ENCODE results near the gene ALDH3B1.

ALDH3B1 gene

DNA sequence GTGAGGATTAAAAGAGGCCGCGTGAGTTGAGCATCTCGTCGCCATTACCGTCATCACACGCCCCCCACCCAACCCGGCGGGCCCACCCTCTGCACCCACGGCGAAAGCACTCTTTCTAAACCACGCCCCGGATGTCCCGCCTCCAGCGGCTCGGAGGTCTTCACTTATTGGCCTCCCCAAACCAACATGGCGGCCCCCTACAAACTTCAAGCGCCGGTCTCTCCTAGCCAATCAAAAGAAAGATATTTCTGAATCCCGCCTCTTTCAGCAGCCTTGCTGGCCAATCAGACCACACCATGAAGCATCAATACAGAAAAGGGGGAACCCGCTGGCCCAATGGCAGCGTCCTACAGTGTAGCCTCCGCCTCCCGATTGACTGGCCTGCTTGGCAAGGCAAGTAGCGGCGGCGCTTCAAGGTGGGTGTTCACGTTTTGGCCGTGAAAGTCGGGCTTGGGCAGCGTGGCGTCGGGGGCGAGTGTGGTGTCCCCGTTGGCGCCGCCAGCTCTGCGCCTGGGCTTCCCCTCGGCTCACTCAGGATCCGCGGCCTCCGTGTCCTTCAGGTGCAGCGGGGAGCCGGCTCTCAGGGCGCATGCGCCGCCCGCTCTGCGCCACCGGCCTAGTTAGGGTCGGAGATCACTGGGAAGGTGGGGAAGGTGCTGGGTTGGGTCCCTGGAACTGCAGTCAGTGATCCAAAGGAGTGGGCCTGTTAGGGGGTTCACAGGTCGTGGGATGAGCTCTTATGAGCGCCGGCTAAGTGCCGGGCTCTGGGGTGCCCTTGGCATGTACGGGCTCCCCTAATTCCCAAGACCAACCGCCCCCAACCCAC is 20.4 kb downstream of the ALDH3B1 start, which contains the start of gene NDUFS8:
Gene NDUFS8 (plus strand): TSS at position 364 of the 826 bp plus-strand sequence. CDS start 1,471 bp downstream, outside the sequence.
- DNase-seq (ENCODE audit: low read depth, low spot score) = peak; percentile 96

DNA sequence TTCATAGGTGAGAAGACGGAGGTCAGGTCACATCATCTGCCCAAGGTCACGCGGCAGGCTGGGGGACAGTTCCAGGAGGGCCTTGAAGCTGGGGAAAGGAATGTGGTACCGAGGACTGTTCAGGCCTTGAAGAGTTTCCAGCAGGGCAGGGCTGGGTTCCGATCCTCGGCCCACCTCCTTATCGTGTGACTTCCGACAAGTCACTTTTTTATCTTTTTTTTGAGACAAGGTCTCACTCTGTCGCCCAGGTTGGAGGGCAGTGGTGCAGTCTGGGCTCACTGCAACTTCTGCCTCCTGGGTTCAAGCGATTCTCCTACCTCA is 21.0 kb downstream of the ALDH3B1 start:
- no peak for DNase-seq (ENCODE audit: low read depth, low spot score)

DNA sequence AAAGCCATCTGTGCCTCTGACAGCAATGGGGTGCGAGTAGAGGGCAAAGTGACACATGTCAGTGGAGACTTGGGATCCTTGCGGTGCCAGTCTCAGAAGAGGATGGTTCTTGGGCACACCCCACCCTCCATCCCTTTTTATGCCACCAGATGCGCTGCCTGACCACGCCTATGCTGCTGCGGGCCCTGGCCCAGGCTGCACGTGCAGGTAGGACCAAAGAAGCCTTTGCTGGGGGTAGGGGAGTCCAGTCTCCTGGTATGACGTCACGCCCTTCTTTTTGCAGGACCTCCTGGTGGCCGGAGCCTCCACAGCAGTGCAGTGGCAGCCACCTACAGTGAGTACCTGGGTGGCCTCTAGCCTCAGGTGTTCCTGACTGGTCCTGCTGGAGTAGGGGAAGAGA is 21.9 kb downstream of the ALDH3B1 start:
- no peak for DNase-seq (ENCODE audit: low read depth, low spot score)

DNA sequence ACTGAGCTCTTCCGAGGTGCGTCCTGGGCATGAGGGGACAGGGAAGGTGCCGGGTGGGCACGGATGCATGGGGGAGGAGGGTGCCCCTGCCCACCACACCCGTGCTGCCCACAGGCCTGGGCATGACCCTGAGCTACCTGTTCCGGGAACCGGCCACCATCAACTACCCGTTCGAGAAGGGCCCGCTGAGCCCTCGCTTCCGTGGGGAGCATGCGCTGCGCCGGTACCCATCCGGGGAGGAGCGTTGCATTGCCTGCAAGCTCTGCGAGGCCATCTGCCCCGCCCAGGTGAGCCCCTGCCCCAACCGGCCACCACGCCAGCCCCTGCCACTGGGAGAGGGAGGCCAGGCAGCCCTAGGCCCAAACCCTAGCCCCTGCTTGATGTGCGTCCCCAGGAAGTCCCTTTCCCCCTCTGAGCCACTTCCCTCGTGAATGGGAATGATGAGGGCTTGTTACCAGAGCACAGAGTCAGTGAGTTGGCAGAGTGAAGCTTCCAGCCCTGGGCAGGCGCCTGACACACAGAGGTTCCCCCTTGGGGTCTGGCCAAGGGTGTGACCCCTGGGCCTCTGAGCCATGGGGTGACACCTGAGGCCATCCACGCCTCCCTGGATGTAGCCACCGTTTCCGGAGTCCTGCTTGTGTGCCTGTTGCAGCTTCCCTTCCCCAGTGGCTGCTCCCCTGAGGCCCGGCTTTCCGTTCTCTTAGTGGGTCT is 23.0 kb downstream of the ALDH3B1 start:
- DNase-seq (ENCODE audit: low read depth, low spot score) = no peak

DNA sequence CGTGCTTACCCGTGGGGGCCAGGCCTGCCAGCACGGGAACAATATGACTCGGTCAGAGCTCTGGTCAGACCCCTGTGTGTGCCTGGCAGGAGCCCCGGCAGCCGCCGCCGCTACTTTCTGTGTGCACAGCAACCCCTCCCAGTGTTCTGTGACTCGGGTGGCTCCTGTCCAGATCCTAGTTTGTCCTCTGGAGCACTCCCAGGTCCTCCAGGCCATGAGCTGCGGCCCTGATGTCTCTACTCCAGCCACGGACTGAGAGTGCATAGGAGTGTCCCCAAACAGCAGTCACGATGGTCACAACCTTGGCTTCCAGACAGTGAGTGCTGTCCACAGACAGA is 23.6 kb downstream of the ALDH3B1 start:
- no peak for DNase-seq (ENCODE audit: low read depth, low spot score)

DNA sequence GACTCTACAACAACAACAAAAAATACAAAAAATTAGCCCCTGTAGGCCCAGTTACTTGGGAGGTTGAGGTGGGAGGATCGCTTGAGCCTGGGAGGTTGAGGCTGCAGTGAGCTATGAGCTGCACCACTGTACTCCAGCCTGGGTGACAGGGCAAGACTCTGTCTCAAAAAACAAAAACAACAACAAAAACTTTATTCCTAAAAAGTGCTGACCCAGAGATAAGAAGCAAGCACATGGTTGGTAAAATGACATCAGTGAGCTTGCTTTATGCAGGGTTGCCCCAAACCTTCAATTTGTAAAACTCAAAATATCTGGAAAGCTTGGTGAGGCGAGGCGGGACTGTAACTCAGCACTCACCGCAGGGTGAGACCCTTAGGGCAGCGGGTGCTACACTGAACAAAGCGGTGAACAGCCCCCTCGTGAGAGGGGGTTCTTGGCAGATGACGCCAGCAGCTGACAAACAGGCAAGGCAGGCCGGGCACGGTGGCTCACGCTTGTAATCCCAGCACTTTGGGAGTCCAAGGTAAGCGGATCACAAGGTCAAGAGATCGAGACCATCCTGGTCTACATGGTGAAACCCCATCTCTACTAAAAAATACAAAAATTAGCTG is 25.2 kb downstream of the ALDH3B1 start:
- DNase-seq (ENCODE audit: low read depth, low spot score) = no peak

DNA sequence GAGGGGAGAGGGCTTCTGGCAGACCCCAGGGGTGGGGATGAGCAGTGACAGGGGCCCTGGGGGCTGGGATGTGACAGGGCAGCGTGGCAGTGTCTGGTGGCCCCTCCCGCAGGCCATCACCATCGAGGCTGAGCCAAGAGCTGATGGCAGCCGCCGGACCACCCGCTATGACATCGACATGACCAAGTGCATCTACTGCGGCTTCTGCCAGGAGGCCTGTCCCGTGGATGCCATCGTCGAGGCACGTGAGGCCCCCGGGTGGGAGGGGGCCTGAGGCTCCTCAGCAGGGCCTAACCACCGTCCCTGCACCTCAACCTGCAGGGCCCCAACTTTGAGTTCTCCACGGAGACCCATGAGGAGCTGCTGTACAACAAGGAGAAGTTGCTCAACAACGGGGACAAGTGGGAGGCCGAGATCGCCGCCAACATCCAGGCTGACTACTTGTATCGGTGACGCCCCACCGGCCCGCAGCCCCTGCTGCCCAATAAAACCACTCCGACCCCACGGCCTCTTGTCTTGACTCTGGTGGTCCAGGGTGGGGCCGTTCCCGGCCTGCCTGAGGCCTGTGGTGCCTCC is 26.1 kb downstream of the ALDH3B1 start:
- no peak for DNase-seq (ENCODE audit: low read depth, low spot score)

DNA sequence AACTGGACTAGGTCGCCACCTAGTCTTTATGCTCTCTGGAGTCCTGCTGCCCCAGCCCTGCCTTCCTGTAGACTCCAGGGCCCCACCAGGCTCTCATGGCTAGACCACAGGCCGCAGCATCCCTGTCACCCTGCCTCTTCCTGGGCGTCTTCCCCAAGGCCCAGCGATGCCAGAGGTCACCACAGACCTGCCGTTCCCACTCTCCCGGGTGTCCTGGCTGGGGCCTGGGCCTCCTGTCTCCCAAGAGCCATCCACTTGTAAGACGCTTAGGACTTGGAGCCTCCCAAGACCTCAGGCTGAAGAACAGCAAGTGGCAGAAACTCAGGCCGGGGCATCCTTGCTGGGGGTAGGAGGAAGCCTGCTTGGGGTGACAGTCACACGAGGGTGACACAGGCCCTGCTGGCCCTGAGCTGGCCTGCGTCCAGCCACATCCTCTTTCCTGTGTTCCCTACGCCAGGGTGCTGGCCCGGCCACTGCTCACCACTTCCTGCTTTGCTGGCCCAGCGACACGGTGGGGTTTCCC is 26.7 kb downstream of the ALDH3B1 start:
- no peak for DNase-seq (ENCODE audit: low read depth, low spot score)

DNA sequence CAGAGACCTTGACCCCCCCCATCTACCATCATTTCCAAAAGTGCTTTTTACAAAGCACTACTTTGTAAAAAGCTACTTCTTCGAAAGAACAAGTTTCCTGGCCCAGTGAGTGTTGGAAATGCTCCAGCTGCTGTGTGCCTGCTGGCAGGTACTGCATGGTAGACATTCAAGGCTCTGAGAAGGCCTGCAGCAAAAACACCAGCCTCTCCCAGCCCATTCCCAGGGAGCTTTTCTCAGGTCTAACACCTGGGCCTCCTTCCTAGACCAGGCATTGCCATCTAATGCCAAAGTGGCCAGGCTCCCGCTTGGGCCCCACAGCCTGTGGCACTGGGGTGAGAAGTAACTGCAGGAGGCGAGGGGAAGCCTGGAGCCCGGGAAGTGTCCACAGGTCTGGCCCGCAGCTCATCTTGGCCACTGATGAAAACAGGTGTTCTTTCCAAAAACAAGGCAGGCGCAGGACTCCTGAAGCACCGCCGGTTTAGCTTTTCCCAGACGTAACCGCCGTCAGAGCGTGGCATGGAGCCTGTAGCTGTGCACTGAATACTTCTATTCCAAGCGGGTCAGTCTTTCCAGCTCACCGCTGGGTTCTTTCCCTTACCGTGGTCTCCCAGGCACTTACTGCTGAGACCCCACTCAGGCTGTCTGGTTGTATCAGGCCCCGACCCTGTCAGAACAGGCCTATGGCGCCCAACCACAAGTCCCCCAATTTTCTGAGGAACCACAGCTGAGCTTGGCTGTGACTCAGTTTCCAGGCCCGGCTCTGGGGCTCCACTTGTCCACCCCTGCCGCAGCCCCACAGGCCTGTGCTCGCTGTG is 27.5 kb downstream of the ALDH3B1 start:
- DNase-seq (ENCODE audit: low read depth, low spot score) = no peak

DNA sequence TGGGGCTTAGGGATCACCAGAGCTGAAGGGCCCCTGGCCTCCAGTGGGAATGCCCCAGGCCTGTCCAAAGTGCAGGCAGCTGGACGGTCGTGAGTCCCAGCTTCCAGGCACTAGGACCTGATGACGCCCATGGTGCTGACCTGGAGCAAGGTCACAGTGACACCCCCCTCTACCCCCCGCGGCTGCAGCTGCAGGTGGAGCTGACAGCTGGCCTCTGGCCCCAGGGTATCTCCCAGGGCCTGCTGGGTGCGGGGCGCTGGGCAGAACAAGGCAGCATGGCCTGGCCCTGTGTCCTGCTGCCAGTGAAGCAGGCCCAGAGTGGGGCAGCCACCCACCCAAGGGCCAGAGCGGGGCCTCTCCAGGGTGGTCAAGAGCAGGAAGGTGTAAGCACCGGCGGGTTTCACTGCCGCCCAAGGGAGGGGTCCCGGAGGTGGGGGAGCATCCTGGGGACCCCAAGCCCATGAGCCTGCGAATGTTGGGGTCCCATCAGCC is 28.1 kb downstream of the ALDH3B1 start:
- no peak for DNase-seq (ENCODE audit: low read depth, low spot score)

DNA sequence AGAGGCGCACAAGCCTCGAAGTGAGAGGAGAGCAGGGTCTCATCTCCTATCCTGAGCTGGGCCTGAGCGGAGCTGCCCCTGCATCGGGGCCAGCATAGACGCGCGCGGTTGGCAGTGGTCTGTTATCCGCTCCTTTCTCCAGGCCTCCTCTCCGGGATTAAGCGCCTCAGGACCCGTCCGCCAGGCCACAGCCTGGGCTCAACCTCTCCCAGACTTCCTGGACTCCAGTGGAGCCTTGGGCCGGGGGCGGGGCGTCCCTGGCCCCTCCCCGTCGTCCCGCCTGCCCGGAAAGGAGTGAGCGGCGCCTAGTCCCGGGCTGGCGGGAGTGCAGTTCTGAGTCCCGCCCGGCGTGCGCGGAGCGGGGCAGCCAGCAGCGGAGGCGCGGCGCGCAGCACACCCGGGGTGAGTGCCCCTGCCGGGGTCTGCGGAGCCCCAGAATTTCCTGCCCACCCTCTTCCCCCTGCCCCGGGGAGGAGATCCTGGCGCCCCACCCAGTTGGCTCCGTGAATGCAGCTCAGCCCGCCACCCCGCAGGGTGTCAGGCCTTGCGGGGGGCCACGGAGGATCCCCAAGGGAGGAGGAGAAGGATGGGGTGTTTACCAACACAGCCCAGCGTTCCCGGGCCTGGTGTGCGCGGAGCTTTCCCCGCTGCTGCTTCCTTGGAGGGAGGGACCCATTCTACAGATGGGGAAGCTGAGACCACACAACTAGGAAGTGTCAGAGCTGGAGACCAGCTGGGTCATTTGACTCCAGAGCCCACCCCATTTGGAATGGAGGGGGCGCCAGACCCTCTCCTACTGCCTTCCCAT is 28.8 kb downstream of the ALDH3B1 start, which contains the start of gene TCIRG1:
Gene TCIRG1 (plus strand): TSS at position 308 of the 808 bp plus-strand sequence. CDS start 2,247 bp downstream, outside the sequence.
- no peak for DNase-seq (ENCODE audit: low read depth, low spot score)

DNA sequence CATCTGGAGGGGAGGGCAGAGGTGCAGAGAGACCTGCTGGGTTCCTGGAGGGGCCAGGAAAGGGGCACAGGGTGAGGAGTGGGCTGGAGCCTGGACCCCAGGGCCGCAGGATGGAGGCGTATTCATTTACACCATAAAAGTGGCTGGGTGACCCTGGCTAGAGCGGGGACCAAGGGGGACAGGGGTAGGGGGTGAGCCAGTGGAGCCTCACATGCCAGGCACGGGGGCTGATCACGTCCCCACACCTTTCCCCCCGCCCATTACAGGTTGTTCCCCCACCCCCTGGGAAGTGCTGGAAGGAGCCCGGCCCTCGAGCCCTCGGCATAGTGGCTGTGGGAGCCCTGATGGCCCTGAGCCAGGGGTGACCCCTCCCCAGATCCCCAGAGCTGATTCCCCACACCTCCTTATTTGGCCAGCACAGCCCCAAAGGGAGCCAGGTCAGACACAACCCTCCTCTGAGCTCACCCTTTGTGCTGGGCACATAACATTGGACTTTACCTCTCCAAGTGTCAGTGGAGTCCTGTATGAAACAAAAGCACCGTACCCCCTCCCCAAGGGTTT is 29.5 kb downstream of the ALDH3B1 start:
- DNase-seq (ENCODE audit: low read depth, low spot score) = no peak

DNA sequence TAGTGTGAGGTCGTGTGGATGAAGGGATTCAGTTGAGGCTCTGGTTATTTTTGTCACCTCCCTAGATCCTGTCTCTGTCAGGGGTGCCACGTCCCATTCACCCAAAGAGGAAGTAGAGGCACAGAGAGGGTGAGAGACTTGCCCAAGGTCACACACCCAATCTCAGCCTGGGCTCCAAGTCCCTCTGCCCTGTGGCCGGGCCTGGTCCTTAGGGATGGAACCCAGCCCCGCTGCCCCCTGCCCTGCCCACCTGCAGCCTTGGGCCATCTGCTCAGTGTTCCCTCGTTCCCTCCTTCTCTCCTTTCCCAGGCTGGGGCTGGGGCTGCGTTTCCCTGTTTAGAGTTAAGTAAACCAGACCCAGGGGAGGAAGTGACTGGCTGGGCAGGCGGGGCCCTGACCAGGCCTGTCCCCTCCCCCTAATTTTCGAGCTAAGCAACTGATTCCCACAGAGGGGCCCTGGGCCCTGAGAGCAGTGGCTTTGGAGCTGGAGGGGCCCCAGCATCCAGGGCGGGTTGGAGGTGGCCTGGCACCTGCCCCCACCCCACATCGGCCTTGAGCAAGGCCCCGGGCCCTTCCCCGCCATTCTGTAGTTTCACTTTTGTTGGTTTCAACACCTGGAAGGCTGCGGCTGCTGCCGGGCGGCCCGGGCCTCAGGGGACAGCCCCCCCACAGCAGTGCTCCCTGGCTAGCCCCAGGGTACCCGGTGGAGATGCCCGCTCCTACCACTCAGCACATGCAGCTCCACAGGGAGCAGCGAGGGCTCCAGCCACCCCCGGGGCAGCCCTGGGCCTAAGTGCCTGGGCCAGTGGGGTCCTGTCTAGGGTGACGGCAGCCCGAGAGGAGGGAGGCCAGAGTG is 30.2 kb downstream of the ALDH3B1 start:
- no peak for DNase-seq (ENCODE audit: low read depth, low spot score)

DNA sequence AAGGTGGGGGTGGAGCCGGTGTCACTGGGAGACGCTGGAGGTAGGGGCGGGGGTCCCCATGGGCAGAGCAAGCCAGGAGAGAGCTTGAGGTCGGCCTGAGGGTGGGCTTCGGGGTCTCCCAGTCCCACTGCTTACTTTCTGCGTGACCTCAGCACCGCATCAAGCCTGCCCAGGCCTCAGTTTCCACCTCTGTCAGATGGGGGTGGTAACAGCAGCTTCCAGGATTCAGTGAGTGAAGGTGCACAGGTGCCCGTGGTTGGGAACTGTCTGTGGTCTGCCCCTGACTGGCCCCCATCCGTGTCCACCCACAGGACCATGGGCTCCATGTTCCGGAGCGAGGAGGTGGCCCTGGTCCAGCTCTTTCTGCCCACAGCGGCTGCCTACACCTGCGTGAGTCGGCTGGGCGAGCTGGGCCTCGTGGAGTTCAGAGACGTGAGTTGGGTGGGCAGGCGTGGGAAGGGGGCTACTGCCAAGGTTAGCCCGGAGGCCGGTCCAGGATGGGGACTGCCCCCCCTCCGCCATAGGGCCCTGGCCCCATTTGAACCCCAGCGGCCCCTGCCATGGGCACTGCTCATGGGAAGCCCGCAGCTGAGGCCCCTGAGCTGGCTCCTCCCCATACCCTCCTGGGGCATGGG is 30.9 kb downstream of the ALDH3B1 start:
- DNase-seq (ENCODE audit: low read depth, low spot score) = no peak

DNA sequence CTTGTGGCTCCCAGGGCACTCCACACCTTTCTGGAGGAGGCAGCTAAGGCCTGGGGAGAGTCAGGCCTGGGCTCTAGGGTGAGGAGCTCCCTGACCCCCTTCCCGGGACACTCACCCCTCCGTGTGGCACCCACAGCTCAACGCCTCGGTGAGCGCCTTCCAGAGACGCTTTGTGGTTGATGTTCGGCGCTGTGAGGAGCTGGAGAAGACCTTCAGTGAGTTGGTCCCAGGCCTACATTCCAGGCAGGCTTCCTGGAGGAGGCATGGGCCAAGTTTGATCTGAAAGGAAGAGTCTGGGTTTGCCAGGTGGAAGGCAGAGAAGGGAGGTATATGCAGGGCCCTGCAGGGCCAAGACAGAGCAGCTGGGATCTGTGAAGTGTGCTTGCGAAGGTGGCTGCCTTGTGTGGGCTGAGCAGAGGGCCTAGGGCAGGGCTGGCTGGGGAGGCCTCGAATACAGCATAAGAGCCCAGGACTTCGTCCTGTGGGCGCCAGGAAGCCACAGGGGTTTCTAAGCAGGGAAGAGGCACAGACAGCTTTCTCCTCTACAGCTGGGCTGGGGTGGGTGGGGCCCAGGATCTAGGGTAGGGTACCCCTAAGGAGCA is 31.6 kb downstream of the ALDH3B1 start:
- DNase-seq (ENCODE audit: low read depth, low spot score) = no peak

DNA sequence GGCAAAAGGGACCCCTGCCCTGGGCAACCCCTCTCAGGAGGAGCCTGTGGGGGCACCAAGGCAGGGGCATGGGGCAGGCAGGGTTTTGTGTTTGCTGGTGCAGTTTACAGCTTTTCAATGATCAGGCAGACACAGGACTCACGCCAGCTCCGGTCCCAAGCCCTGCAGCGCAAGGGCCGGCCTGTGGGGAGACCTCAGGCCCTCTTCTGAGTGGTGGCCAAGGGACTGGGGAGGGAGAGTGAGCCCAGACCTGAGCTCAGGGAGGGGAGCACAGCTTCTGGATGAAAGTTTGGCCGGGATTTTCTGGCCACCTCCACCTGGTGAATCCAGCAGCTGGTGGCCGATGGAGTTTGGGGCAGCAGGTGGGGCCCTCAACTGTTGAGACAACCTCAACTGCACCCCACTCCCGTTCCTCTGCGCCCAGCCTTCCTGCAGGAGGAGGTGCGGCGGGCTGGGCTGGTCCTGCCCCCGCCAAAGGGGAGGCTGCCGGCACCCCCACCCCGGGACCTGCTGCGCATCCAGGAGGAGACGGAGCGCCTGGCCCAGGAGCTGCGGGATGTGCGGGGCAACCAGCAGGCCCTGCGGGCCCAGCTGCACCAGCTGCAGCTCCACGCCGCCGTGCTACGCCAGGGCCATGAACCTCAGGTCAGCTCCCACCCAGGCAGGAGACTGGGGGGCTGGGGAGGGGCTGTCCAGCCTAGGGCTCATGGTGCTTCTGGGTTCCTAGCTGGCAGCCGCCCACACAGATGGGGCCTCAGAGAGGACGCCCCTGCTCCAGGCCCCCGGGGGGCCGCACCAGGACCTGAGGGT is 32.3 kb downstream of the ALDH3B1 start:
- DNase-seq (ENCODE audit: low read depth, low spot score) = no peak

DNA sequence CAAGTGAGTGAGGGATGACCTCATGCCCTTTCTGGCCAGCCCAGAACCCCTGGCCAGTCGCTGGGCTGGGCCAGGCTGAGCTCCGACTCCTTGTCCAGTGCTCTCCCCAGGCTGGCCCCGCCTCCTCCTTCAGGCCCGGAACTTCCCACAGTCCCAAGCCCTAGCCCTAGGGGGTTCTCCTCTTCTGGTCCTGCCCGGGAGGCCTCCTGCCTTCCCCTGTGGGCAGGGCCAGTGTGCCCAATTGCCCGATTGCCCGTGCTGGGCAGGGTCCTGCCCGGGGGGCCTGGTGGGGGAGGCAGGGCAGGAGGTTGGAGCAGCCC is 32.9 kb downstream of the ALDH3B1 start:
- DNase-seq (ENCODE audit: low read depth, low spot score) = no peak
